Esophagus squamous epithelium (tissue), 5 donors: ENCODE data around the gene RPS6KC1. TPM values are rescaled to one million over a fixed set of nuclear protein-coding genes. Genes with fewer than 3 reads are reported as not detected.

Experiments used
- DNase-seq: peaks from one replicate; lab custom pipeline; 2025; lab: John Stamatoyannopoulos, UW
- H3K27ac ChIP-seq, 4 donors: fragments of 200-600 bp; sonication (generic); one replicate each; pipeline ENCODE4 v1.5.1; 2016 to 2019; ENCODE audit warnings: mild to moderate bottlenecking in 1 of 4
- H3K27me3 ChIP-seq, 4 donors: fragments of 200-600 bp; sonication (generic); 1 replicate in 3 of 4; 2 replicates in 1 of 4; pipeline versions ENCODE4 v1.5.1 to v1.6.0; 2017 to 2021; ENCODE audit warnings: antibody characterized with exemption in 1 of 4
- H3K36me3 ChIP-seq, 3 donors: fragments of 200-600 bp; sonication (generic); one replicate each; pipeline ENCODE4 v1.5.1; 2016 to 2019
- H3K4me1 ChIP-seq, 3 donors: fragments of 200-600 bp; sonication (generic); one replicate each; pipeline ENCODE4 v1.5.1; 2017 to 2019
- H3K4me3 ChIP-seq, 4 donors: fragments of 200-600 bp; sonication (generic); 1 replicate in 3 of 4; 2 replicates in 1 of 4; pipeline ENCODE4 v1.5.1; 2016 to 2019; ENCODE audit warnings: mild to moderate bottlenecking in 2 of 4, moderate library complexity in 1 of 4
- H3K9me3 ChIP-seq, 3 donors: fragments of 200-600 bp; sonication (generic); one replicate each; pipeline ENCODE4 v1.5.1; 2016 to 2019
- POLR2A ChIP-seq, 4 donors: fragments of 450-650 bp; IDR thresholded peaks; one replicate each; pipeline ENCODE4 v1.6.1; 2017; ENCODE audit warnings: antibody characterized with exemption in 4 of 4, mild to moderate bottlenecking in 4 of 4, moderate library complexity in 3 of 4
- WGBS, 2 donors: methylation state at CpG; one replicate each; pipeline ENCODE4 v1.1.5; 2018; 5-methylcytosine and 5-hydroxymethylcytosine counted together
- intact Hi-C: fragments of 100-400 bp; cut with DNase I; formaldehyde crosslinking; loops from one replicate; pipeline ENCODE4 v1.15.0; 2022
- total RNA-seq, 4 donors: library from RNA; depleted of rRNA; stranded (reverse); fragments of >200 nt; gene quantifications; one replicate each; pipeline ENCODE4 v1.1.0, GENCODE V29; 2016
- TF ChIP-seq, protein P1 (sequence below), 6 experiments: fragments of 450-650 bp in 4 of 6; fragments of 200-600 bp in 2 of 6; sonication (generic) in 2 of 6; IDR thresholded peaks; one replicate each; pipeline ENCODE4 v1.5.1; 2016 to 2019; ENCODE audit warnings: antibody characterized with exemption in 6 of 6, mild to moderate bottlenecking in 4 of 6, moderate library complexity in 4 of 6
- donor health status: DM: yes; HTN: yes; CAD: no.

Gene RPS6KC1
- total RNA-seq, 4 donors from 2014 or later = 7.4 to 16.8 (median 13.7) TPM

DNA sequence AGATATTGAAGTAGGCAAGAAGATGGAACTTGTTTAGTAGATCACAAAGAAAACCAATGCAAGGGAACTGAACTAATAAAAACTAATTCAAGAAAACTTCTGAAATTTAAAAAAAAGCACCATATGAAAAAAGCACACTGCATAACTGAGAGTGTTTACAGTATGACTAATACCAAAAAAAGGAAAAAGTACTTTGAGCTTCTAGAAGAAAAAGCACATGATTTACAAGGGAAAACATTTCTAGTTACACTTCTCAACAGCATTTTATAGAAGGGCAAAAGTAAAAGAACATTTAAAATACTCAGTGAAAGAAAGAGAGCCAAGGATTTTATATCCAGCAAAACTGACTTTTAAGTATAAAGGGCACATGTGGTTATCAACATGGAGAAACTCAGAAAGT is 233.6 kb downstream of the RPS6KC1 start:
- H3K4me1 ChIP-seq = no peaks in the 10 kb centered on the region
- DNase-seq = no peak
- no peak overlapping the region for H3K4me3 ChIP-seq
- no peaks in the 10 kb centered on the region for H3K36me3 ChIP-seq
- TF ChIP-seq, protein P1, sequence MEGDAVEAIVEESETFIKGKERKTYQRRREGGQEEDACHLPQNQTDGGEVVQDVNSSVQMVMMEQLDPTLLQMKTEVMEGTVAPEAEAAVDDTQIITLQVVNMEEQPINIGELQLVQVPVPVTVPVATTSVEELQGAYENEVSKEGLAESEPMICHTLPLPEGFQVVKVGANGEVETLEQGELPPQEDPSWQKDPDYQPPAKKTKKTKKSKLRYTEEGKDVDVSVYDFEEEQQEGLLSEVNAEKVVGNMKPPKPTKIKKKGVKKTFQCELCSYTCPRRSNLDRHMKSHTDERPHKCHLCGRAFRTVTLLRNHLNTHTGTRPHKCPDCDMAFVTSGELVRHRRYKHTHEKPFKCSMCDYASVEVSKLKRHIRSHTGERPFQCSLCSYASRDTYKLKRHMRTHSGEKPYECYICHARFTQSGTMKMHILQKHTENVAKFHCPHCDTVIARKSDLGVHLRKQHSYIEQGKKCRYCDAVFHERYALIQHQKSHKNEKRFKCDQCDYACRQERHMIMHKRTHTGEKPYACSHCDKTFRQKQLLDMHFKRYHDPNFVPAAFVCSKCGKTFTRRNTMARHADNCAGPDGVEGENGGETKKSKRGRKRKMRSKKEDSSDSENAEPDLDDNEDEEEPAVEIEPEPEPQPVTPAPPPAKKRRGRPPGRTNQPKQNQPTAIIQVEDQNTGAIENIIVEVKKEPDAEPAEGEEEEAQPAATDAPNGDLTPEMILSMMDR (IDR thresholded peaks at IDR 0.05) = no peak
- no peak for TF ChIP-seq POLR2A (IDR thresholded peaks at IDR 0.05)
- intact Hi-C loops = no loop called here
- no peaks in the 10 kb centered on the region for H3K27me3 ChIP-seq
- no peak overlapping the region for H3K27ac ChIP-seq
- no peaks in the 10 kb centered on the region for H3K9me3 ChIP-seq

DNA sequence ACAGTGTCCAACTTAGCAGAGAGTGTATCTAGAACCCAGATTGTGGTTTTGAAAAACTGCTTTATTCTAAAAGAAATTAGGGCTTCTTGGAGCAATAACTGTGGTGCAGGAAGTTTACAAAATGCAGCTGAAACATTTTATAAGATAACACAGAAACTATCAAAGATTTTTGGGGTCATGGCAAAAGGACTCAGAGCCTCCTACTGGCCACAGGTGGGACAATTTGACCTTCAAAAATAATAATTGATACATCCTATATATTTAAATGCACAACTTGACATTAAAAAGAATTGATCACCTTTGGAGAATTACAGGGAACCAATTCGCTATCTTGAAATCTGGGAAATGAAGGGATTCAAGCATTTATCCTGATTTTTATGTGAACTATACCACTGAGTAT is 235.2 kb downstream of the RPS6KC1 start:
- intact Hi-C loops = no loop called here

GRCh38 chr1:213287987-213288386 is 236.9 kb downstream of the RPS6KC1 start:
- Histone ChIP-seq H3K36me3 (no peaks in the 10 kb centered on the region), H3K4me3 (no peak overlapping the region), H3K9me3 (no peaks in the 10 kb centered on the region), H3K27ac (no peak overlapping the region), H3K4me1 (no peaks in the 10 kb centered on the region), H3K27me3 (no peaks in the 10 kb centered on the region)
- no peak for TF ChIP-seq POLR2A (IDR thresholded peaks at IDR 0.05)
- TF ChIP-seq, protein P1 (IDR thresholded peaks at IDR 0.05) = no peak
- intact Hi-C loops = no loop called here
- DNase-seq = no peak
- 78 to 84% methylated on average over 5 of the region's 5 CpGs for WGBS, 2 donors

More for the DNA sequence above, 235.2 kb downstream of the RPS6KC1 start:
- Histone ChIP-seq H3K9me3 (no peaks in the 10 kb centered on the region), H3K27me3 (no peaks in the 10 kb centered on the region), H3K4me3 (no peak overlapping the region), H3K27ac (no peak overlapping the region), H3K36me3 (no peaks in the 10 kb centered on the region), H3K4me1 (no peaks in the 10 kb centered on the region)
- no peak for DNase-seq
- WGBS, 2 donors = 75 to 86% methylated on average over 1 of the region's 1 CpG
- TF ChIP-seq, protein P1 (IDR thresholded peaks at IDR 0.05) = no peak
- no peak for TF ChIP-seq POLR2A (IDR thresholded peaks at IDR 0.05)

- TF ChIP-seq POLR2A (IDR thresholded peaks at IDR 0.05) = no peak
- TF ChIP-seq, protein P1 (IDR thresholded peaks at IDR 0.05) = no peak
- no peak for DNase-seq
- Histone ChIP-seq H3K4me3 (no peak overlapping the region), H3K9me3 (no peaks in the 10 kb centered on the region), H3K4me1 (no peaks in the 10 kb centered on the region), H3K36me3 (no peaks in the 10 kb centered on the region), H3K27me3 (no peaks in the 10 kb centered on the region), H3K27ac (no peak overlapping the region)
- intact Hi-C loops = no loop called here
- WGBS, 2 donors = 55 to 67% methylated on average over 4 of the region's 4 CpGs
Measured at GRCh38 chr1:213291526-213291925, 240.5 kb downstream of the RPS6KC1 start.

DNA sequence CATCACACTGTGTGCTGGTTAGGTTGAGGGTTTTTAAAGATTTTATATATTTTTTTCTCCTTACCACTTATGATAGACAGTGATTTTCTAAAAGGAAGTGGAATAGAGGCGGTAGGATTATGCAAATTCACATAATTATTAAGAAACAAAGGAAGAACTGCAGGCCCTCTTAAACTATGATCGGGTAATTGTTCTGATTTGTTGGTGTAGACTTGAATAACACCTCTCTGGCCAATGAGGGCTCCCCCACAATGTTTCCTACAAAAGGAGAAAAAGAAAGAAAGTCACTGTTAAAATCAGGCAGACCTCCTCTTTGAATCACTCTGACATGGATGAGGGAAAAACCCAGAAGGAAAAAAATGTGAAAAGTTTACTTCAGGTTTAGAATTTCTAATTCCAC is 241.6 kb downstream of the RPS6KC1 start:
- H3K36me3 ChIP-seq = no peaks in the 10 kb centered on the region
- 80 to 81% methylated on average over 2 of the region's 2 CpGs for WGBS, 2 donors
- H3K4me3 ChIP-seq = no peak overlapping the region
- DNase-seq = no peak
- H3K9me3 ChIP-seq = peaks cover 0 to 6% (median 0%) of the 10 kb centered on the region in 3 donors
- TF ChIP-seq, protein P1 (IDR thresholded peaks at IDR 0.05) = no peak
- no peak for TF ChIP-seq POLR2A (IDR thresholded peaks at IDR 0.05)
- no peak overlapping the region for H3K27ac ChIP-seq
- no peaks in the 10 kb centered on the region for H3K4me1 ChIP-seq
- H3K27me3 ChIP-seq = no peaks in the 10 kb centered on the region
- intact Hi-C loops = no loop called here
